Stomach (tissue), 4 donors: ENCODE data around the gene CCDC69.

Source experiments
- EP300 ChIP-seq: sonication (generic); formaldehyde crosslinking; IDR thresholded peaks from one replicate; pipeline ENCODE4 v1.6.1; 2017; ENCODE audit warnings: antibody characterized with exemption
- POLR2A ChIP-seq, 4 donors: fragments of 450-650 bp; IDR thresholded peaks; one replicate each; pipeline ENCODE4 v1.6.1; 2016; ENCODE audit warnings: antibody characterized with exemption in 4 of 4, control low read depth in 2 of 4, mild to moderate bottlenecking in 1 of 4, moderate library complexity in 1 of 4
- POLR2AphosphoS5 ChIP-seq, 3 donors: sonication (generic); formaldehyde crosslinking; IDR thresholded peaks; one replicate each; pipeline ENCODE4 v1.6.1; 2016; ENCODE audit warnings: antibody characterized with exemption in 3 of 3
- TF ChIP-seq, protein P1 (sequence below), 7 experiments: fragments of 450-650 bp in 4 of 7; fragments of 200-600 bp in 3 of 7; sonication (generic) in 3 of 7; IDR thresholded peaks; one replicate each; pipeline ENCODE4 v1.5.1; 2016 to 2019; ENCODE audit warnings: antibody characterized with exemption in 7 of 7, control low read depth in 2 of 7, mild to moderate bottlenecking in 1 of 7

DNA sequence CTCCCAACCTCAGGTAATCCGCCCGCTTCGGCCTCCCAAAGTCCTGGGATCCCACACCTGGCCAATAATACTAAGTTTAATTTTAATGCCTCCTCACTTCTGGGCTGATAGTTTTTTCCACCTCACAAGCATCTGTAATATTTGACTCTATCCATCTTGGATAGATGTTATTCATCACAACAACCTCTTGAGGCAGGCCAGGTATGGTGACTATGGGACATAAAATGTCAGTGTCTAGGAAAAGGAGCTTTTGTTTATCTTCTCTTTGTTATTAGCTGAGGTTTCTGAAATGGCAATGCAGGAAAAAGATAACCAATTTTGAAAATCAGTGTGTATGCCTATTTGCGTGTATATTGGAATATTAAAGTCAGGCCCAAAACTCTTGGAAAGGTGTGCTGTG, 1.2 kb upstream of the CCDC69 start:
- TF ChIP-seq POLR2A (IDR thresholded peaks at IDR 0.05) (no peak), POLR2AphosphoS5 (IDR thresholded peaks at IDR 0.05) (no peak), EP300 (no peak)
- TF ChIP-seq, protein P1, sequence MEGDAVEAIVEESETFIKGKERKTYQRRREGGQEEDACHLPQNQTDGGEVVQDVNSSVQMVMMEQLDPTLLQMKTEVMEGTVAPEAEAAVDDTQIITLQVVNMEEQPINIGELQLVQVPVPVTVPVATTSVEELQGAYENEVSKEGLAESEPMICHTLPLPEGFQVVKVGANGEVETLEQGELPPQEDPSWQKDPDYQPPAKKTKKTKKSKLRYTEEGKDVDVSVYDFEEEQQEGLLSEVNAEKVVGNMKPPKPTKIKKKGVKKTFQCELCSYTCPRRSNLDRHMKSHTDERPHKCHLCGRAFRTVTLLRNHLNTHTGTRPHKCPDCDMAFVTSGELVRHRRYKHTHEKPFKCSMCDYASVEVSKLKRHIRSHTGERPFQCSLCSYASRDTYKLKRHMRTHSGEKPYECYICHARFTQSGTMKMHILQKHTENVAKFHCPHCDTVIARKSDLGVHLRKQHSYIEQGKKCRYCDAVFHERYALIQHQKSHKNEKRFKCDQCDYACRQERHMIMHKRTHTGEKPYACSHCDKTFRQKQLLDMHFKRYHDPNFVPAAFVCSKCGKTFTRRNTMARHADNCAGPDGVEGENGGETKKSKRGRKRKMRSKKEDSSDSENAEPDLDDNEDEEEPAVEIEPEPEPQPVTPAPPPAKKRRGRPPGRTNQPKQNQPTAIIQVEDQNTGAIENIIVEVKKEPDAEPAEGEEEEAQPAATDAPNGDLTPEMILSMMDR (IDR thresholded peaks at IDR 0.05), result no peak
